DND-41 (cell line): ENCODE data around the gene NUDT1.

ENCODE experiments used
- ATAC-seq: fragments of 200-7000 bp; cut with Tn5 transposase; 3 replicates; pipeline ENCODE4 v1.9.1; 2021; ENCODE audit warnings: low read depth; ENCODE audit not compliant: insufficient read depth
- DNase-seq: peaks from one replicate; pipeline ENCODE4 v3.0.0-alpha.2; 2020
- H2AFZ ChIP-seq: 2 replicates; pipeline ENCODE4 v1.6.0; 2012; ENCODE audit warnings: low read depth, low read length
- H3K27ac ChIP-seq: 2 replicates; pipeline ENCODE4 v1.5.1; 2012; ENCODE audit warnings: low read length, inconsistent platforms
- H3K27me3 ChIP-seq: fragments of 200-600 bp; sonication (generic); 2 replicates; pipeline ENCODE4 v1.6.0; 2012; ENCODE audit warnings: low read length, mild to moderate bottlenecking, inconsistent platforms; ENCODE audit not compliant: insufficient read depth, poor library complexity
- H3K36me3 ChIP-seq: 2 replicates; pipeline ENCODE4 v1.5.1; 2012; ENCODE audit warnings: low read length, inconsistent platforms; ENCODE audit not compliant: insufficient read depth
- H3K4me1 ChIP-seq: 2 replicates; pipeline ENCODE4 v1.5.1; 2012; ENCODE audit warnings: mild to moderate bottlenecking, low read length; ENCODE audit not compliant: insufficient read depth
- H3K4me2 ChIP-seq: 2 replicates; pipeline ENCODE4 v1.6.0; 2012; ENCODE audit warnings: mild to moderate bottlenecking, moderate library complexity, low read length, inconsistent platforms; ENCODE audit not compliant: insufficient read depth
- H3K4me3 ChIP-seq, 2 experiments: fragments of 200-600 bp in 1 of 2; shearing (Covaris generic) in 1 of 2; 2 replicates each; pipeline ENCODE4 v1.5.1; 2012 to 2016; ENCODE audit warnings: inconsistent platforms in 2 of 2, low read length in 2 of 2, mild to moderate bottlenecking in 2 of 2, low read depth in 1 of 2, moderate library complexity in 1 of 2
- H3K79me2 ChIP-seq: 2 replicates; pipeline ENCODE4 v1.6.0; 2012; ENCODE audit warnings: low read length, inconsistent platforms; ENCODE audit not compliant: insufficient read depth
- H3K9ac ChIP-seq: 2 replicates; pipeline ENCODE4 v1.6.0; 2012; ENCODE audit warnings: low read depth, mild to moderate bottlenecking, inconsistent platforms, low read length, moderate library complexity
- H3K9me3 ChIP-seq: 2 replicates; pipeline ENCODE4 v1.5.1; 2012; ENCODE audit warnings: low read length, moderate library complexity, mild to moderate bottlenecking, inconsistent platforms; ENCODE audit not compliant: insufficient read depth, severe bottlenecking
- H4K20me1 ChIP-seq: 2 replicates; pipeline ENCODE4 v1.6.0; 2012; ENCODE audit warnings: low read length; ENCODE audit not compliant: insufficient read depth
- CTCF ChIP-seq: IDR thresholded peaks from 2 replicates; pipeline ENCODE4 v1.5.1; 2012; ENCODE audit warnings: borderline replicate concordance, low read length, moderate library complexity, mild to moderate bottlenecking; ENCODE audit not compliant: poor library complexity, severe bottlenecking; ENCODE audit errors: extremely low read depth
- EZH2 ChIP-seq: IDR thresholded peaks from 3 replicates; pipeline ENCODE4 v1.6.1; 2012; ENCODE audit warnings: borderline replicate concordance, low read depth, mild to moderate bottlenecking, moderate library complexity, low read length, inconsistent platforms; ENCODE audit not compliant: severe bottlenecking

NUDT1 gene

GRCh38 chr7:2228921-2229320 is 13.1 kb upstream of the NUDT1 start:
- Histone ChIP-seq H3K36me3 (peaks cover 66% of the 10 kb centered on the region), H3K4me1 (peaks cover 37% of the 10 kb centered on the region), H3K27me3 (no peaks in the 10 kb centered on the region), H3K27ac (no peak overlapping the region), H3K79me2 (peaks cover 86% of the 10 kb centered on the region), H3K4me2 (peak overlapping the region; percentile 18; the same call in 1 of the 2 replicates), H3K4me3 (no peak overlapping the region), H2AFZ (no peak overlapping the region), H4K20me1 (peaks cover 58% of the 10 kb centered on the region), H3K9me3 (no peaks in the 10 kb centered on the region), H3K9ac (no peak overlapping the region)
- ATAC-seq = no peak
- no peak for TF ChIP-seq CTCF
- no peak for TF ChIP-seq EZH2
- DNase-seq = no peak

- DNase-seq (no peak), ATAC-seq (no peak)
- Histone ChIP-seq H2AFZ (no peak overlapping the region), H3K4me2 (0 out of 2 replicates have a peak overlapping the region, but pooled peaks have one; percentile 84), H3K9me3 (no peaks in the 10 kb centered on the region), H4K20me1 (peaks cover 52% of the 10 kb centered on the region), H3K9ac (no peak overlapping the region), H3K27me3 (no peaks in the 10 kb centered on the region), H3K4me3 (no peak overlapping the region), H3K36me3 (peaks cover 65% of the 10 kb centered on the region), H3K27ac (no peak overlapping the region), H3K79me2 (peaks cover 82% of the 10 kb centered on the region), H3K4me1 (peaks cover 42% of the 10 kb centered on the region)
- TF ChIP-seq EZH2 = no peak
- no peak for TF ChIP-seq CTCF
Observed at GRCh38 chr7:2229467-2229866, 12.6 kb upstream of the NUDT1 start.

- Histone ChIP-seq H3K4me3 (peak overlapping the region in 1 of 2 experiments; percentile 10; a peak in 1 of 4 replicates), H3K27me3 (no peaks in the 10 kb centered on the region), H3K79me2 (peaks cover 75% of the 10 kb centered on the region), H3K27ac (no peak overlapping the region), H2AFZ (no peak overlapping the region), H3K4me1 (peaks cover 45% of the 10 kb centered on the region), H3K9me3 (no peaks in the 10 kb centered on the region), H3K36me3 (peaks cover 65% of the 10 kb centered on the region), H3K4me2 (peak overlapping the region; percentile 84), H3K9ac (no peak overlapping the region), H4K20me1 (peaks cover 45% of the 10 kb centered on the region)
- ATAC-seq (no peak), DNase-seq (no peak)
- TF ChIP-seq EZH2 = no peak
Observed at GRCh38 chr7:2230226-2230625, 11.8 kb upstream of the NUDT1 start.

GRCh38 chr7:2230882-2231281 is 11.1 kb upstream of the NUDT1 start:
- Histone ChIP-seq H3K4me2 (peak overlapping the region; percentile 84), H3K9ac (no peak overlapping the region; the same call in 1 of the 2 replicates), H3K4me3 (peak overlapping the region in 1 of 2 experiments; percentile 93; a peak in 1 of 4 replicates), H3K79me2 (peaks cover 68% of the 10 kb centered on the region), H3K27me3 (no peaks in the 10 kb centered on the region), H3K27ac (no peak overlapping the region), H4K20me1 (peaks cover 40% of the 10 kb centered on the region), H3K4me1 (peaks cover 45% of the 10 kb centered on the region), H2AFZ (no peak overlapping the region), H3K9me3 (no peaks in the 10 kb centered on the region), H3K36me3 (peaks cover 64% of the 10 kb centered on the region)
- TF ChIP-seq CTCF (no peak), EZH2 (no peak)
- DNase-seq (no peak), ATAC-seq (no peak)
